ENCODE results near the gene BAAT. TPM values are rescaled to one million over a fixed set of nuclear protein-coding genes. Genes with fewer than 3 reads are reported as not detected.

Gene BAAT
- total and polyA plus RNA-seq, 2 of the 13 experiments (the other 11 are each of a cell fraction or from before 2014, with no cell fraction given): 0.71 to 7.9 TPM

DNA sequence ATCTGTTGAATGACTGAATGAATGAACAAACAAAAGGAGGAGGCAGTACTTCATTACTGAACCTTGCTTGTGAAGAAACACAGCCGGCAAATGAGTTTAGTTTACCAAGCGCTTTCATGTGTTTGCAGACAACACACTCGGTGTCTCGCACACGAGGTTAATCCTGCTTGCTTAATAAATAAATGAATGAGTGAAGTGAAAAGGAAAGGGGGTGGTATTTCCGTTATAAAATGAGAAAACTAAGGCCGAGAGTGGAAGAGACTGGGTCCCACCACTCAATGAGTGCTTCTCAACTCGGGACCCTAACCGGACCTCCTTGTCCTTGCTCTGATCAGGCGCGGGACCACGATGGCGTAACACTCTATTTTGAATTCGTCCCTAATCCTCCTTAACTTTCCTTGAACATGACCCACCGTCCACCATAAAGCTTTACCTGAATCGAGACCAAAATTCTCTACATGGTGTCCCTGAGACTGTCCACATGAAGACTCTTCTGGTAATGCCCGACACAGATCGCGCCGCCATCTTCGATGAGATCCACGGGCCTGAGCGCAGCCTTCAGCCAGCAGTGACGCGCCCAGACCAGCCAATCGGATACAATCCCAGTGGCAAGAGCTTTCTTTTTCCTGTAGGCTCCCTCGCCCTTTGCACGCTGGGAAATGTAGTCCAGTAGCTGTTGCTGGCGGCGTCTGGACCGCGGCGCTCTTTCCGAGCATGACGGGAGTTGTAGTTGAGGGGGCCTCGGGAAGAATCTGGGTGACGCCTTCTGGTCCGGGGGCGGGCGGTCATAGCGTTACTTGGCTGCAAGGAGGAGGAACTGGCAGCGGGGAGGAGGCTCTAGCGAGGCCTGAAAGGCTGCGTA, 13.5 kb upstream of the BAAT start, which contains the start of the genes MRPL50 and ZNF189 (continued):
- TF ChIP-seq ZNF563 (CRISPR knock-in tag; IDR thresholded peaks at IDR 0.05): peak; percentile 54; the same call in 1 of the 2 replicates
- TF ChIP-seq CBFB (CRISPR knock-in tag; IDR thresholded peaks at IDR 0.05): peak; percentile 84; the same call in 1 of the 2 replicates
- TF ChIP-seq TSC22D2 (CRISPR knock-in tag; IDR thresholded peaks at IDR 0.05; ENCODE audit: borderline replicate concordance): no peak
- no peak for TF ChIP-seq ZNF10 (CRISPR knock-in tag; IDR thresholded peaks at IDR 0.05; ENCODE audit: borderline replicate concordance, low read depth)
- TF ChIP-seq BCL6 (CRISPR knock-in tag; IDR thresholded peaks at IDR 0.05): peak; percentile 51
- no peak for TF ChIP-seq ZSCAN29 (CRISPR knock-in tag; conservative IDR thresholded peaks at IDR 0.05)
- TF ChIP-seq ARHGAP35 (CRISPR knock-in tag; IDR thresholded peaks at IDR 0.05; ENCODE audit: borderline replicate concordance): peak; percentile 87; the same call in 1 of the 2 replicates
- no peak for TF ChIP-seq ZNF512 (CRISPR knock-in tag; IDR thresholded peaks at IDR 0.05)
- peak; percentile 35; the same call in 1 of the 2 replicates for TF ChIP-seq ZNF558 (CRISPR knock-in tag; IDR thresholded peaks at IDR 0.05; ENCODE audit: borderline replicate concordance)
- TF ChIP-seq PRDM4 (CRISPR knock-in tag; IDR thresholded peaks at IDR 0.05; ENCODE audit: borderline replicate concordance): no peak
- TF ChIP-seq TCF7 (IDR thresholded peaks at IDR 0.05; ENCODE audit: low read depth): no peak
- no peak; the same call in 1 of the 2 replicates for TF ChIP-seq WIZ (CRISPR knock-in tag; IDR thresholded peaks at IDR 0.05)
- TF ChIP-seq TFAP4 (IDR thresholded peaks at IDR 0.05; ENCODE audit: borderline replicate concordance, low read depth): peak; percentile 69; the same call in 1 of the 2 replicates
- TF ChIP-seq, protein P1, sequence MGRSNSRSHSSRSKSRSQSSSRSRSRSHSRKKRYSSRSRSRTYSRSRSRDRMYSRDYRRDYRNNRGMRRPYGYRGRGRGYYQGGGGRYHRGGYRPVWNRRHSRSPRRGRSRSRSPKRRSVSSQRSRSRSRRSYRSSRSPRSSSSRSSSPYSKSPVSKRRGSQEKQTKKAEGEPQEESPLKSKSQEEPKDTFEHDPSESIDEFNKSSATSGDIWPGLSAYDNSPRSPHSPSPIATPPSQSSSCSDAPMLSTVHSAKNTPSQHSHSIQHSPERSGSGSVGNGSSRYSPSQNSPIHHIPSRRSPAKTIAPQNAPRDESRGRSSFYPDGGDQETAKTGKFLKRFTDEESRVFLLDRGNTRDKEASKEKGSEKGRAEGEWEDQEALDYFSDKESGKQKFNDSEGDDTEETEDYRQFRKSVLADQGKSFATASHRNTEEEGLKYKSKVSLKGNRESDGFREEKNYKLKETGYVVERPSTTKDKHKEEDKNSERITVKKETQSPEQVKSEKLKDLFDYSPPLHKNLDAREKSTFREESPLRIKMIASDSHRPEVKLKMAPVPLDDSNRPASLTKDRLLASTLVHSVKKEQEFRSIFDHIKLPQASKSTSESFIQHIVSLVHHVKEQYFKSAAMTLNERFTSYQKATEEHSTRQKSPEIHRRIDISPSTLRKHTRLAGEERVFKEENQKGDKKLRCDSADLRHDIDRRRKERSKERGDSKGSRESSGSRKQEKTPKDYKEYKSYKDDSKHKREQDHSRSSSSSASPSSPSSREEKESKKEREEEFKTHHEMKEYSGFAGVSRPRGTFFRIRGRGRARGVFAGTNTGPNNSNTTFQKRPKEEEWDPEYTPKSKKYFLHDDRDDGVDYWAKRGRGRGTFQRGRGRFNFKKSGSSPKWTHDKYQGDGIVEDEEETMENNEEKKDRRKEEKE (IDR thresholded peaks at IDR 0.05): no peak
- peak; percentile 94 for TF ChIP-seq POLR2AphosphoS5 (IDR thresholded peaks at IDR 0.05; ENCODE audit: low read depth, low read length)
- no peak for TF ChIP-seq TOE1 (CRISPR knock-in tag; IDR thresholded peaks at IDR 0.05)
- 0 out of 2 replicates have a peak, but pooled peaks have one; percentile 29 for TF ChIP-seq ZNF484 (CRISPR knock-in tag; IDR thresholded peaks at IDR 0.05; ENCODE audit: borderline replicate concordance, low read depth)
- peak; percentile 71; the same call in 1 of the 2 replicates for TF ChIP-seq HINFP (CRISPR knock-in tag; IDR thresholded peaks at IDR 0.05; ENCODE audit: low read depth)

All from HepG2 (cell line).